GM18861 (cell line): ENCODE data around the gene ZNF276.

Experiments used
- ATAC-seq: cut with Tn5 transposase; IDR thresholded peaks from one replicate; pipeline ENCODE4 v1.9.1; 2021; ENCODE audit not compliant: unreplicated experiment

The ZNF276 gene

GRCh38 chr16:89711601-89712273, 9.6 kb upstream of the ZNF276 start:
- no peak for ATAC-seq

DNA sequence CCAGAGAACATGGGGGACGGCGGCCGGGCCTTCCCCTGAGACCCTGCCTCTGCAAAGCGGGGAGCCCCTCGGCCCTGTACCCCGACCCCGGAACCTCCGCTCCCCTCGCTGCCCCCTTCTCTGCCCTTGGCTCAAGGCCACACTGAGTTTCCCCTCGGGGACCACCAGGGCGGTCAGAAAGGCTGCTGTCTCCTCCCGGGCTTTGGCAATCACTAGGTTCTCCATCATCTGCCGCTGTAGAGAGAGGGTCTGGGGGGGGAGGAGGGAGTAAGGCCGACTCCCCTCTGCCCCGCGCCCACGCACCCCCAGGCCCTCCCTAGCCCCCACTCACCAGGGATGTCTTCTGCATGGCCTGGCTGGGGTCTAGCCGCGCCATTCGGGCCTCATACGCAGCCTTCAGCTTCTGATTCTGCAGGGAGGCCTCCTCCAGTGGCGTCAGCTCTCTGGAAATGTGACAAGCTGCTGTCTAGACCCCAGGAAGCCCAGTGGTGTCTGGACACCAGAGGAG, 9.0 kb upstream of the ZNF276 start:
- ATAC-seq: no peak

GRCh38 chr16:89716493-89716892, 4.8 kb upstream of the ZNF276 start:
- ATAC-seq: no peak

- no peak for ATAC-seq
Observed at GRCh38 chr16:89716916-89717687, 4.2 kb upstream of the ZNF276 start.

DNA sequence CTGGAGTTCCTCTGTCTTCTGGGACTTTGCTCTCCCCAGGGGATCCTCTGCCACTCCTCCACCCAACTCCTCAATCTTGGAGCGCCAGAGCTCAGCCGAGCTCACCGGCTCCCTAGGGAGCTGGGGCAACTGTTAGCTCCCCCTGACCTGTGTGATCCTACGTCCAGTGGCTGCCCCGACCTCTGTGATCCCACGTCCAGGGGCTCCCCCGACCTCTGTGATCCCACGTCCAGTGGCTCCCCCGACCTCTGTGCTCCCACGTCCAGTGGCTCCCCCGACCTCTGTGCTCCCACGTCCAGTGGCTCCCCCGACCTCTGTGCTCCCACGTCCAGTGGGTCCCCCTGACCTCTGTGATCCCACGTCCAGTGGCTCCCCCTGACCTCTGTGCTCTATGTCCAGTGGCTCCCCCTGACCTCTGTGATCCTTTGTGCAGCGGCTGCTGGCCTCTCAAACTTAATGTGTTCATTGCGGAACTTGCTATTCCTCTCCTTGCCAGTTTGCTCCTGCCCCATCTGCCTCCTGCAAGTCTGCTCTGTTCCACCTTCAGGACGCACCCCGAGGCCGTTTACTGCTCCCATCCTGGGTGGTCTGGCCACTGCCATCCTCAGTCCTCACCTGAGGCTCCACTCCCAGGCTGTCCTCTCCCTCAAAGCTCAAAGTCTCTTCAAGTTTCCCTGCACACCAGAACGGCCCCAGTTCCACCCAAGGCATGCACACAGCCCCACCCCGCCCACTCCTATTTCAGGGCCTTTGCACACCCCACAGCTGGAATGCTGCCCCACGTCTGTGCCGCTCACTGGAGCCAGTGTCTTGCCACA, 3.4 kb upstream of the ZNF276 start:
- no peak for ATAC-seq

DNA sequence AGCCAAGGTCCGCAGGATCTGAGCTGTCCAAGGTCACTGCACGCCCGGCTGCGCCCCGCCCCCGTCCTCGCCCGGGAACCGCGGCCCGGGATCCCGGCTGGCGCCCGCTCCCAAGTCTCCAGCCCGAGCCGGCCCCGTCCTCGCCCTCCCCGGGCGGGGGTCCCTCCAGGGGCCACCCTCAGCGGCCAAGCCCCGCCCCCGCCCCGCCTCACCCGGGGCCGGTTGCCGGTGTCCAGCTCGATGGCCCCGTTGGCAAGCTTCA, 855 bp upstream of the ZNF276 start:
- ATAC-seq: no peak

- ATAC-seq: peak; percentile 24
Observed at GRCh38 chr16:89721546-89722391, 432 bp downstream of the ZNF276 start.

DNA sequence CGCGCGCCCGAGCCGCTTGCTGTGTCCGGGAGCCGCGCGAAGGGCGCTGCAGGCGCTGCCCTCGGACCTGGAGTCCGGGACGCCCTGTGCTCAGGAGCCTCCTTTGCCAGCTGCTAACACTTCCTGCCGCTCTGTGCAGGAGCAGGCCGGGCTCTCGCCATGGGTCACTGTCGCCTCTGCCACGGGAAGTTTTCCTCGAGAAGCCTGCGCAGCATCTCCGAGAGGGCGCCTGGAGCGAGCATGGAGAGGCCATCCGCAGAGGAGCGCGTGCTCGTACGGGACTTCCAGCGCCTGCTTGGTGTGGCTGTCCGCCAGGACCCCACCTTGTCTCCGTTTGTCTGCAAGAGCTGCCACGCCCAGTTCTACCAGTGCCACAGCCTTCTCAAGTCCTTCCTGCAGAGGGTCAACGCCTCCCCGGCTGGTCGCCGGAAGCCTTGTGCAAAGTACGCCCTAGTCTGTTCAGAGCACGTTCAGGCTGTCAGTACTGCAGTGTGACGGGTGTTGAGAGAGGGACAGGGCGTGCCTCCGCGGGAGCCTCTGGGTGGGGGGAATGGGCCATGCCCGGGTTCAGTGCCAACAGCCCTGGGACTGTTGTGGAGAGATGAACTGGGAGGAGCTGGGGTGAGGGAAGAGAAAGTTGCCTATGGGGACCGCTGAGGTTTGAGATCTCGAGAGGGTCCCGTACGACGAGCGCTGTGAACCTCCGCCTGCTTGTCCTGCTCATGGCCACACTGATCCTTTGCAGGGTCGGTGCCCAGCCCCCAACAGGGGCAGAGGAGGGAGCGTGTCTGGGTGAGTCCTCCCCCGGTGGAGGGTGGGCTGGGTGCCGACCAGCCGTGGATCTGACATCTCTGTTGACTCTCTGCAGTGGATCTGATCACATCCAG, 1.3 kb downstream of the ZNF276 start:
- peak; percentile 11 for ATAC-seq

DNA sequence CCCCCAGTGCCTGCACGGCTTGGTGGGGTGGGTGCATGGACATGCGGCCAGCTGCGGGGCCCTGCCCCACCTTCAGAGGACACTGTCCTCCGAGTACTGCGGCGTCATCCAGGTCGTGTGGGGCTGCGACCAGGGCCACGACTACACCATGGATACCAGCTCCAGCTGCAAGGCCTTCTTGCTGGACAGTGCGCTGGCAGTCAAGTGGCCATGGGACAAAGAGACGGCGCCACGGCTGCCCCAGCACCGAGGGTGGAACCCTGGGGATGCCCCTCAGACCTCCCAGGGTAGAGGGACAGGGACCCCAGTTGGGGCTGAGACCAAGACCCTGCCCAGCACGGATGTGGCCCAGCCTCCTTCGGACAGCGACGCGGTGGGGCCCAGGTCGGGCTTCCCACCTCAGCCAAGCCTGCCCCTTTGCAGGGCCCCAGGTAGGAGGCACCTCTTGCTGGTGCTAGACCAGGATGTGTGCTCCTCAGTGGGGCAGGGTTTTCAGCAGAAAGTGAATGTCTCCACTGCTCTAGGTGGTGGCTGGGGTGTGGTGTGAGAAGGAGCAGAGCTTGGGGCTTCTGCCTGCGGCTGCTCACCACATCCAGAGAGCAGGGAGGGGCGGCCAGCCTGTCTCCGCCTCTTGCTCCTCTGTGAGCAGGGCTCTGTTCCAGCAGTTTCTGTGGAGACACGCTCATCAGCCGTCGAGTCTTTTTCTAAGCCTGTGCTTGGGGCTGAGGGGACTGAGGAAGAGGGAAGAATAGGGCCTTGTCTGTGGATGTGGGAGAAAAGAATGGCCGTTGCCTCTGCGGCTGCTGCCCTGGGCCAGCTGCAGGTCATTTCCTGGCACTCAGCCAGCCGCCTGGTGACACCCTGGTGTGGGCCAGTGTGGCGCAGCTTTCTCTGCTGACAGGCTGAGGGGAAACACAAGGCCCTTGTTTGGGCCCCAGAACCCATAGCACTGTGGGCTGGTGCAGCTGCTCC, 2.2 kb downstream of the ZNF276 start:
- no peak for ATAC-seq

- no peak for ATAC-seq
Observed at GRCh38 chr16:89727406-89728120, 6.2 kb downstream of the ZNF276 start.

GRCh38 chr16:89729293-89729692, 8.0 kb downstream of the ZNF276 start:
- ATAC-seq: no peak

DNA sequence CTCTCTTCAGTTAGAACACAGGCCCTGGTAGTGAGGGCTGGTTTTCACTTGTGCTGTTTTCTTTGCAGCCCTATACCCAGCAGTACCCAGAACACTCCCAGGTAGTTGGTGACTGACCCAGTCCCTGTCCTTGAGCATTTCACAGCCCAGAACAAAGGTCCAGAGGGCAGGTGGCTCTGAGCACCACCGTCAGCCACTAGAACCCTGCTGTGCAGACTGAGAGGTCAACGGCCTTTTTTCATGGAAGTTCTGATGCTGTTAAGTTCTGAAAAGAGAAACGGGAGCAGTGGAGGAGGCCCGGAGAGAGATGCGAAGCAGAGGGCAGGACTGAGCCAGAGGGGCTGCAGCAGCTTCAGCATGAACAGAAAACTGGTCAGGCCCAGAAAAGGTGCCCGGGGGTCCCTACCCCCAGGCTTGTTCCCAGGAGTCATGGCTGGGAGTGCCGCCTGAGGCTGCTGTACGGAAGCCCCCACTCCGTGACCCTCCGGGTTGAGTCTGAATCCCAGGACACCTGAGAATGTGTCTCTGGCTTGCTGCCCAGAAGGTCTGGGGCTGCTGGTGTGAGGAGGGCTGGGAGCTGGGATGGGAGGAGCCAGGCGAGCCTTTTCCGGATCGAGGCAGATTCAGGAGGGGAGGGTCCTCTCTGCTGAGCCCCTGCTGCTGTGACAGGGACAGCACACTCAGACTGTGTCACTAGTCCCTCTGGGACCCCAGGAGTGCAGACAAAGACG, 8.7 kb downstream of the ZNF276 start:
- ATAC-seq: no peak

GRCh38 chr16:89730610-89731234, 9.4 kb downstream of the ZNF276 start:
- ATAC-seq: no peak

GRCh38 chr16:89732142-89732917, 11.0 kb downstream of the ZNF276 start:
- ATAC-seq: no peak

- ATAC-seq: no peak
Observed at GRCh38 chr16:89732918-89733242, 11.5 kb downstream of the ZNF276 start.

DNA sequence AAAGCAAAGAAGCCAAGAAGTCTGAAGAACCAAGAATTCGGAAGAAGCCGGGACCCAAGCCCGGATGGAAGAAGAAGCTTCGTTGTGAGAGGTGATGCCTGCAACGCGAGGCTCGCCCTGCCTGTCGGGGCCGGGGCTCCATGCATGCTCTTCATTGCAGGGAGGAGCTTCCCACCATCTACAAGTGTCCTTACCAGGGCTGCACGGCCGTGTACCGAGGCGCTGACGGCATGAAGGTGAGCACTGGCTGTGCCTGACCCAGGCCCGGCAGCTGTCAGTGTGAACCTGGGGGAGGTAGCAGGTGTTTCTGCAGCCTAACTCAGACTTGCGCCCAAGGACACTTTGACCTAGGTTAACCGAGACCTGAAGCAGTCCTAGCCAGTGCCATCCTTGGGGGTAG, 12.0 kb downstream of the ZNF276 start:
- no peak for ATAC-seq
